Measurements from ENCODE around the gene OR6C3. TPM values are rescaled to one million over a fixed set of nuclear protein-coding genes. Genes with fewer than 3 reads are reported as not detected.

The OR6C3 gene
- total and polyA plus RNA-seq, 7 donors, result not detected

DNA sequence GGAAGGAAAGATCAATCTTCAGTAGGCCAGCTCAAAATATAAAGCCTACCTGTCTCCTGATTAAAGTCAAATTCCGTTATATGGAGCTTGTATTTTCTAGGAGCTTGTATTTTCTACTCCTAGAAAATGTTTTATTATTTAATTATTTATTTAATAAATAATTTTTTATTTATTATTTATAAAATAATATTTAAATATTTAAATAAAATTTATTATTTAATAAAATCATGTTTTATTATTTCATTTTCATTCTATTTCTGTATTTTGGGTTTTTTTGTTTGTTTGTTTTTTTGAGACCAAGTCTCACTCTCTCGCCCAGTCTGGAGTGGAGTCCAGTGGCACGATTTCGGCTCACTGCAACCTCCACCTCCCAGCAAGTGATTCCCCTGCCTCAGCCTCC is 42.0 kb downstream of the OR6C3 start:
- Histone ChIP-seq H3K4me1 (no peaks in the 10 kb centered on the region), H3K27ac (no peak overlapping the region), H3K27me3 (no peaks in the 10 kb centered on the region), H3K9me3 (no peaks in the 10 kb centered on the region), H3K4me3 (no peak overlapping the region), H3K36me3 (no peaks in the 10 kb centered on the region)
- intact Hi-C loops (cut with DNase I), result no loop called here
- no peak for DNase-seq
- 73 to 83% methylated on average over 4 of the region's 4 CpGs for WGBS, 2 donors
- TF ChIP-seq POLR2A (IDR thresholded peaks at IDR 0.05) (no peak), POLR2AphosphoS5 (IDR thresholded peaks at IDR 0.05) (no peak)

Other genes starting within 250 kb of the OR6C3 start
- gene OR9K2, start 204.3 kb upstream of the OR6C3 start, total RNA-seq, result not detected
- gene OR9K2, start 204.3 kb upstream of the OR6C3 start, polyA plus RNA-seq, result not detected
- not detected for gene OR10A7, start 109.7 kb upstream of the OR6C3 start, total RNA-seq
- gene OR10A7, start 109.7 kb upstream of the OR6C3 start, polyA plus RNA-seq, result not detected
- gene OR6C74, start 86.1 kb upstream of the OR6C3 start, total RNA-seq, result not detected
- gene OR6C74, start 86.1 kb upstream of the OR6C3 start, polyA plus RNA-seq, result not detected
- gene OR6C6, start 34.2 kb upstream of the OR6C3 start, total RNA-seq, result not detected
- gene OR6C6, start 34.2 kb upstream of the OR6C3 start, polyA plus RNA-seq, result not detected
- not detected for gene OR6C1, start 16.4 kb upstream of the OR6C3 start, total RNA-seq
- not detected for gene OR6C1, start 16.4 kb upstream of the OR6C3 start, polyA plus RNA-seq
- gene OR6C75, start 32.2 kb downstream of the OR6C3 start, total RNA-seq, result not detected
- gene OR6C75, start 32.2 kb downstream of the OR6C3 start, polyA plus RNA-seq, result not detected
- gene OR6C65, start 69.8 kb downstream of the OR6C3 start, total RNA-seq, result not detected
- gene OR6C65, start 69.8 kb downstream of the OR6C3 start, polyA plus RNA-seq, result not detected
- not detected for gene OR6C76, start 95.5 kb downstream of the OR6C3 start, total RNA-seq
- gene OR6C76, start 95.5 kb downstream of the OR6C3 start, polyA plus RNA-seq, result not detected
- not detected for gene OR6C2, start 113.3 kb downstream of the OR6C3 start, total RNA-seq
- not detected for gene OR6C2, start 113.3 kb downstream of the OR6C3 start, polyA plus RNA-seq
- gene OR6C70, start 139.4 kb downstream of the OR6C3 start, total RNA-seq, result not detected
- gene OR6C70, start 139.4 kb downstream of the OR6C3 start, polyA plus RNA-seq, result not detected
- gene OR6C68, start 161.6 kb downstream of the OR6C3 start, total RNA-seq, result not detected
- gene OR6C68, start 161.6 kb downstream of the OR6C3 start, polyA plus RNA-seq, result not detected
- gene OR6C4, start 218.9 kb downstream of the OR6C3 start, total RNA-seq, result not detected
- not detected for gene OR6C4, start 218.9 kb downstream of the OR6C3 start, polyA plus RNA-seq
- not detected for gene OR2AP1, start 241.7 kb downstream of the OR6C3 start, total RNA-seq
- gene OR2AP1, start 241.7 kb downstream of the OR6C3 start, polyA plus RNA-seq, result not detected